ENCODE measurements around the gene EDNRA. TPM values are rescaled to one million over a fixed set of nuclear protein-coding genes. Genes with fewer than 3 reads are reported as not detected.
A peak's percentile ranks its signal among the peaks of the same experiment; 100 is the strongest.

EDNRA gene
- total RNA-seq, 1 donor from 2014 or later, result 3.9 TPM

- no peak for DNase-seq (ENCODE audit: low read depth)
- H3K4me3 ChIP-seq (ENCODE audit: low read depth, low read length), result no peak overlapping the region
- TF ChIP-seq CTCF (conservative IDR thresholded peaks at IDR 0.05; ENCODE audit: low read depth, low read length), result no peak
Observed at GRCh38 chr4:147589586-147589985, 108.7 kb downstream of the EDNRA start.

GRCh38 chr4:147590249-147590920 lies 109.5 kb downstream of the EDNRA start:
- no peak overlapping the region for H3K4me3 ChIP-seq (ENCODE audit: low read depth, low read length)
- TF ChIP-seq CTCF (conservative IDR thresholded peaks at IDR 0.05; ENCODE audit: low read depth, low read length), result peak; percentile 87
- no peak for DNase-seq (ENCODE audit: low read depth)

GRCh38 chr4:147591106-147591505 lies 110.2 kb downstream of the EDNRA start:
- H3K4me3 ChIP-seq (ENCODE audit: low read depth, low read length), result no peak overlapping the region
- no peak for TF ChIP-seq CTCF (conservative IDR thresholded peaks at IDR 0.05; ENCODE audit: low read depth, low read length)
- no peak for DNase-seq (ENCODE audit: low read depth)

- DNase-seq (ENCODE audit: low read depth), result no peak
- no peak for TF ChIP-seq CTCF (conservative IDR thresholded peaks at IDR 0.05; ENCODE audit: low read depth, low read length)
- H3K4me3 ChIP-seq (ENCODE audit: low read depth, low read length), result no peak overlapping the region
Observed at GRCh38 chr4:147594107-147594506, 113.2 kb downstream of the EDNRA start.

Other genes with a start within 250 kb of the EDNRA start
- 21.3 and 21.7 TPM in 2 replicates for gene TMEM184C, start 136.3 kb downstream of the EDNRA start, total RNA-seq
- 6.5 and 7.8 TPM in 2 replicates for gene PRMT9, start 203.1 kb downstream of the EDNRA start, total RNA-seq

All from epithelial cell of proximal tubule (primary cell).